ENCODE data around the gene CR1.
"Not testable (repeated sequence)": the region's sequence is repeated elsewhere in the genome, so short reads cannot be mapped to it uniquely, and the experiment has no call there.

The CR1 gene

GRCh38 chr1:207644166-207644851 is 148.4 kb downstream of the CR1 start:
- DNase-seq (ENCODE audit: low read depth in 2 of 2) = no peak

GRCh38 chr1:207644852-207645634 is 149.1 kb downstream of the CR1 start, which contains the start of gene CR1L:
TSS of gene CR1L (plus strand) at chr1:207645133. CDS start at chr1:207645234, 101 bp downstream.
- DNase-seq (ENCODE audit: low read depth in 2 of 2) = peak; percentile 68 to 70

- no peak for DNase-seq (ENCODE audit: low read depth in 2 of 2)
These were observed 149.7 kb downstream of the CR1 start for GRCh38 chr1:207645635-207646081.

GRCh38 chr1:207646171-207646570 is 150.2 kb downstream of the CR1 start:
- DNase-seq (ENCODE audit: low read depth in 2 of 2) = no peak

- DNase-seq (ENCODE audit: low read depth in 2 of 2) = no peak
These were observed 151.1 kb downstream of the CR1 start for GRCh38 chr1:207646944-207647579.

GRCh38 chr1:207647671-207648333 is 151.8 kb downstream of the CR1 start:
- no peak for DNase-seq (ENCODE audit: low read depth in 2 of 2)

GRCh38 chr1:207648334-207649209 is 152.6 kb downstream of the CR1 start:
- no peak for DNase-seq (ENCODE audit: low read depth in 2 of 2)

- no peak for DNase-seq (ENCODE audit: low read depth in 2 of 2)
These were observed 153.3 kb downstream of the CR1 start for GRCh38 chr1:207649210-207649753.

- no peak for DNase-seq (ENCODE audit: low read depth in 2 of 2)
These were observed 154.1 kb downstream of the CR1 start for GRCh38 chr1:207649865-207650580.

- no peak for DNase-seq (ENCODE audit: low read depth in 2 of 2)
These were observed 155.6 kb downstream of the CR1 start for GRCh38 chr1:207651583-207651982.

GRCh38 chr1:207654320-207654719 is 158.4 kb downstream of the CR1 start:
- DNase-seq (ENCODE audit: low read depth in 2 of 2) = no peak

GRCh38 chr1:207658408-207658807 is 162.5 kb downstream of the CR1 start:
- no peak for DNase-seq (ENCODE audit: low read depth in 2 of 2)

GRCh38 chr1:207658904-207659485 is 163.0 kb downstream of the CR1 start:
- no peak for DNase-seq (ENCODE audit: low read depth in 2 of 2)

GRCh38 chr1:207659545-207660153 is 163.7 kb downstream of the CR1 start:
- DNase-seq (ENCODE audit: low read depth in 2 of 2) = no peak

GRCh38 chr1:207661420-207661819 is 165.5 kb downstream of the CR1 start:
- not testable (repeated sequence) for DNase-seq (ENCODE audit: low read depth in 2 of 2)

GRCh38 chr1:207666342-207666741 is 170.4 kb downstream of the CR1 start:
- DNase-seq (ENCODE audit: low read depth in 2 of 2) = no peak

- DNase-seq (ENCODE audit: low read depth in 2 of 2) = no peak
These were observed 173.6 kb downstream of the CR1 start for GRCh38 chr1:207669528-207670009.

GRCh38 chr1:207670192-207670591 is 174.2 kb downstream of the CR1 start:
- DNase-seq (ENCODE audit: low read depth in 2 of 2) = no peak

- no peak for DNase-seq (ENCODE audit: low read depth in 2 of 2)
These were observed 175.0 kb downstream of the CR1 start for GRCh38 chr1:207670997-207671396.
